Activated T-cell treated with anti-CD3 and anti-CD28 coated beads, Interleukin-2, amount 50 U/mL, for 72 hours (primary cell): Measurements from ENCODE around the gene ANTKMT. TPM values are rescaled to one million over a fixed set of nuclear protein-coding genes. Genes with fewer than 3 reads are reported as not detected.
A peak's percentile ranks its signal among the peaks of the same experiment; 100 is the strongest.

ENCODE experiments used
- ATAC-seq, 2 donors: fragments of 150-1000 bp; cut with Tn5 transposase; replicated peaks in 1 of 2; 2 replicates each; pipeline ENCODE4 v1.10.0; 2021; ENCODE audit warnings: moderate library complexity in 2 of 2, mild to moderate bottlenecking in 1 of 2
- DNase-seq, 2 donors: peaks; one replicate each; pipeline ENCODE4 v3.0.0; 2021 to 2022; ENCODE audit warnings: mixed read lengths in 1 of 2
- H3K27ac Mint-ChIP-seq: one replicate; pipeline ENCODE4 v1.8.0; 2022; ENCODE audit warnings: mild to moderate bottlenecking, moderate library complexity, mixed read lengths
- H3K27me3 Mint-ChIP-seq: one replicate; pipeline ENCODE4 v1.8.0; 2022; ENCODE audit warnings: low read depth, mixed read lengths
- H3K36me3 Mint-ChIP-seq, 2 donors: one replicate each; pipeline ENCODE4 v1.8.0; 2022; ENCODE audit warnings: mixed read lengths in 2 of 2, mild to moderate bottlenecking in 1 of 2; ENCODE audit not compliant: insufficient read depth in 2 of 2
- H3K4me1 Mint-ChIP-seq: one replicate; pipeline ENCODE4 v1.8.0; 2022; ENCODE audit warnings: low read depth, mixed read lengths
- H3K4me3 Mint-ChIP-seq, 2 donors: one replicate each; pipeline ENCODE4 v1.8.0; 2022; ENCODE audit warnings: mild to moderate bottlenecking in 2 of 2, mixed read lengths in 2 of 2, moderate library complexity in 2 of 2
- H3K9me3 Mint-ChIP-seq, 2 donors: one replicate each; pipeline ENCODE4 v1.8.0; 2022; ENCODE audit warnings: mixed read lengths in 2 of 2
- total RNA-seq, 2 donors: library from RNA; stranded (reverse); gene quantifications; one replicate each; pipeline ENCODE4 v1.2.3, GENCODE V29; 2022

Gene ANTKMT
- total RNA-seq, 2 donors from 2014 or later: 36.4 to 36.9 TPM

DNA sequence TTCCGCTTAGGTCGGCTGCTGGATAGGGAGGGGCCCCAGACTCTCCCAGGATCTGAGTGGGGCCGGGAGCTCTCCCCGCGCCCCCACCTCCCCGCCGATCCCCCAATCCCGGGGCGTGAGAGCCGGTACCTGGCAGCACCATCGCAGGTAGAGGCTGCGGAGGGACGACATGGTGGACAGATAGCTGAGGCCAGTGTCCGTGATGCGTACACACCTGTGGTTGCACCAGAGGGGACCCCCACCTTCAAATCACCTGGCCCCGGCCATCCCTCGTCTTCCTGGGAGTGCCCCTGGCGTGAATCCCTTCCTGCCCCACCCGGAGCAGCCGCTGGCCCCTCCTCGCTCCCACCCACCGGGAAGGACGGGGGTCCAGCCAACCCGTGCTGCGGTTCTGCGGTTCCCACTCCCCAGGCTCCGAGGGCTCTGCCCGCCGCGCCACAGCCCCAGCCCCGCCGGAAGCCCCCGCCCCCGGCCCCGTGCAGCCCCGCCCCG lies 26.0 kb upstream of the ANTKMT start:
- peak overlapping the region; percentile 78 to 88 for H3K4me3 Mint-ChIP-seq
- H3K27ac Mint-ChIP-seq: no peak overlapping the region
- peak in 1 of 2 donors; percentile 2 for ATAC-seq
- H3K27me3 Mint-ChIP-seq: no peaks in the 10 kb centered on the region
- H3K9me3 Mint-ChIP-seq: no peaks in the 10 kb centered on the region
- peaks cover 1% of the 10 kb centered on the region in 2 donors for H3K36me3 Mint-ChIP-seq
- no peak for DNase-seq
- peaks cover 6% of the 10 kb centered on the region for H3K4me1 Mint-ChIP-seq

DNA sequence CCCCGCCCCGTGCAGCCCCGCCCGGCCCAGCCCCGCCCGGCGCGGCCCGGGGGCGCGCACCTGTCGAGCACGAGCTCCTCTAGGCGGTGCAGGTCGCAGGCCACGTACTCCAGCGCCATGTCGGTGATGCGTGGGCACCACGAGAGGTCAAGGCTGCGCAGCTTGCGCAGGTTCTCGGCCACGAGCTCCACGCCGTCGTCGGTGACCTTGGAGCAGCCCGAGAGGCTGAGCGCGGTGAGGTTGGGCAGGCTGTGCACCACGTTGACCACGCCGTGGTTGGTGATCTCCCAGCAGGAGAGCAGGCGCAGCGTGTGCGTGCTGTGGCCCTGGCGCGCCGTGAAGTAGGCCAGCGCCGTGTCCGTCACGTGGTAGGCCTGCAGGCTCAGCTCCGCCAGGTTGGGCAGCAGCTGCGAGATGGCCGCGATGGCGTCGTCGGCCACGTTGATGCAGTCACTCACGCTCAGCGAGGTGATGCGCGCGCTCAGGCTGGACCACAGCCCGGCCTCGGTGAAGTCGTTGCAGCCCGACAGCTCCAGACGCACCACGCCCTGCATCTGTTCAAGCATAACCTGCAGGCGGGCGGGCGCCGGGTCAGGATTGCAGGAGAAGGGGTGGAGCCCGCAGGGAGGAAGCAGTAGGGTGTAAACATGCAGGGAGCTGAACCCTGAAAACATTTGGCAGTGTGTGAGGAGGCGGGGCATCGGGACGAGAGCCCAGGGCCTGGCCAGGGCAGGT lies 25.4 kb upstream of the ANTKMT start:
- peak; percentile 86 to 88 for ATAC-seq

DNA sequence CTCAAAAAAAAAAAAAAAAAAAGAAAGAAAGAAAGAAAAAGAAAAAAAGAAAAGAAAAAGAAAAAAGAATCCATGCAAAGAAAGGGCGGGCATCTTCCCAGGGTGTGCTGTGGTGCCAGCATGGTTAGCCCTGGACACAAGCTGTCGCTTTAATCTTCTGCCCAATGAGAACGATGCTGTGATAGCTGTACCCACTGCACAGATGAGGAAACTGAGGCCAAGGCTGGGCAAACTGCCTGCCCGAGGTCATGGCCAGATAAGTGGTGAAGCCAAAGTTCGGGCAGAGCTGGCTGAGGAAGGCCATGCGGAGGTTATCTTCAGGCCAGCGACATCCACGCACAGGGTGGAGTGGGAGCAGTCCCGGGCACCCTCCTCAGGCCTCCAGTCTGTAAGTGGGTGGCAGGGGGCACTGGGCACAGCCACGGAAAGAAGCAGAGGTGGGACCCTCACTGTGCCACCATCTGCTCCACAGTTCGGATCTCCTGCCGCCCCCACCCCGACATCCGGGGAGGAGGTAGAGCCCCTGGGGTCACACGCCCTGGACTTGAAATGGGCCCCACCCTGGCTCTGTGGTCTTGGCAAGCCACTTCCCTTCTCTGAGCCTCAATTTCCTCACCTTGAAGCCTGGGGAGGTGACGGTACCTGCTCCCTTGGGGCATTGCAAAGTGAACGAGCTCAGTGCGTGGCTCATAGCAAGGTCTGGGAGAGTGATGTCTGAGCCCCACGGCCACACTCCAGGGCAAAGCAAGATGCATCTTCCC lies 21.9 kb upstream of the ANTKMT start:
- DNase-seq: no peak

More for the DNA sequence above, 25.4 kb upstream of the ANTKMT start:
- no peak overlapping the region for H3K27ac Mint-ChIP-seq
- H3K36me3 Mint-ChIP-seq: no peaks in the 10 kb centered on the region
- DNase-seq: peak; percentile 80 to 82
- no peaks in the 10 kb centered on the region for H3K9me3 Mint-ChIP-seq
- H3K27me3 Mint-ChIP-seq: no peaks in the 10 kb centered on the region
- H3K4me3 Mint-ChIP-seq: peak overlapping the region; percentile 88 to 90
- peaks cover 6% of the 10 kb centered on the region for H3K4me1 Mint-ChIP-seq

DNA sequence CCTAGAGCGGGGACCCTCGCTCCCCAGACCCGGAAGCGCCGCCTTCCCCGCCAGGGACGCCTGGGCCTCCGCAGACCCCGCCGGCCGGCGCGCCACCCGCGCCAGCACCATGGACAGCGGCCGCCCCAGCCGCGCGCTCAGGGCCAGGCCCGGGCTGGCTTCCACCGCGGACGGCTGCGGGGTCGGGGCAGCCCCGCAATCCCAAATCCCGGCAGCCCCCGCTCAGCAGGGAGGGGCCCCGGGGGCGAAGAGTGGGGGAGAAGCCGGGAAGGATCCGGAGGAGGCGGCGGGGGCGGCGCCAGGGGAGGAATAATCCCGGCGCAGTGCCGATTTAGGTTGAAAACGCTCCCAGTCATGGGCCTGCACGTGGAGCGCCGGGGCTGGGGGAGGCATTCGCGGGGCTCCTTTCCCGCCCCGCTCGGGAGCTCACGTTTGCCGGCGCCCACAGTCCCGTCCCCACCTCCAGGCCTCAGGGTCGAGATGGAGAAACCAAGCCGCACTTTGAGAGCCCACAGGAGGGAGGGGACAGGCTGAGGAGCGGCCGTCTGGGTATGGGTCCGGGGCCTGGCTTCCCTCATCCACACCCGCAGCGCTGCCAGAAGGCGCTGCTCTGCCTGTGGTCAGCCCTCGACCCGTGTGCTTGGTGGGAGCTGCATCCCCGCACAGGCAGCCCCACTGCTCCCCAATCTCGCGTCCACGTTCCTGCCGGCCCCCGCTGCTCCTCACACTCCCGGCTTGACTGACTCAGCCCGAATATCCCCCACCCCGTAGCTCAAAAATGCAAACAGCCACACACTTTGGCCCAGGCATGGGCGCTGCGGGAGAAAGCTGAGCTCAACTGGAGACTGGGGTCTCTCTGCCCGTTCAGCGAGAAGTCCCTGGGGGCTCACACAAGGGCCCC lies 20.0 kb upstream of the ANTKMT start:
- Mint-ChIP-seq H3K27ac (no peak overlapping the region), H3K4me3 (no peak overlapping the region), H3K27me3 (peaks cover 28% of the 10 kb centered on the region), H3K9me3 (no peaks in the 10 kb centered on the region), H3K36me3 (no peaks in the 10 kb centered on the region), H3K4me1 (no peaks in the 10 kb centered on the region)
- DNase-seq: peak; percentile 54 to 63
- ATAC-seq: peak; percentile 51 to 64

More for the DNA sequence above, 21.9 kb upstream of the ANTKMT start:
- Mint-ChIP-seq H3K27ac (no peak overlapping the region), H3K9me3 (no peaks in the 10 kb centered on the region), H3K36me3 (no peaks in the 10 kb centered on the region), H3K4me3 (no peak overlapping the region), H3K4me1 (peaks cover 6% of the 10 kb centered on the region), H3K27me3 (peaks cover 23% of the 10 kb centered on the region)
- no peak for ATAC-seq

DNA sequence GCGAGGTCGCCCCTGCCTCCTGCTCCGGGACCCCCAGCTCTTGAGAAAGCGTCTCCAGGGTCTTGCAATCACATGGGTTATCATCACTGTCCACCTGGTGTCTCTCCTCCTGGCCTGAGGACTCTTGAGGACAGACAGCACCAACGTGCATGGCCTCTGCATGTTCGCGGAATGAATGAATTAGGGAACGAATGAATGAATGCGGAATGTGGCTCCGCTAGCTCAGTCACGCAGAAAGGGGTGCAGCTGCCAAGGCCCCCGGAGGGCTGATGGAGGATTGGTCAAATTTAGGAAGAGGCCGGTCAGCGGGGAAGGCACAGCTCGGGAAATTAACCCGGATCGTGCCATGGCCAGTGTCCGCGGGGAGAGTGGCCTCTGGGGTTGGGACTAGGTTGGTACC lies 18.6 kb upstream of the ANTKMT start:
- Mint-ChIP-seq H3K4me3 (no peak overlapping the region), H3K27ac (no peak overlapping the region), H3K36me3 (no peaks in the 10 kb centered on the region), H3K9me3 (no peaks in the 10 kb centered on the region), H3K4me1 (no peaks in the 10 kb centered on the region), H3K27me3 (peaks cover 40% of the 10 kb centered on the region)
- no peak for ATAC-seq
- no peak for DNase-seq

DNA sequence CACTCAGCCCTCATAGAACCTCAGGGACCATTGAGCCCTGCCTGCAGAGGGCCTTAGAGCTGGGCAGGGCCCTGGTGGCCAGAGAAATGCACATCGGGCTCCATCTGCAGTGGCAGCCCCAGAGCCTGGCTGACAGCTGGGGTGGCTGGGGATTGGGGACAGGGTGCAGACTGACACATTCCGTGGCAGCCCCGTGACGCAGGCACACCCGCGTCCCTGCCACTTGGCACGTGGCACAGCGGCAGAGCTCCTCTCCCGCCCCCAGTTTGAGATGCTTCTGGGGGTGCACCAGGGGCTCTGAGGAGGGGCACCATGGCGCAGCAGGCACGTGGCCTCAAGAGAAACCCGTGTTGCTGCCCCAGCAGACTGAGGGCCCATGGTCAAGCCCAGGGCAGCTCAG lies 17.5 kb upstream of the ANTKMT start:
- ATAC-seq (no peak), DNase-seq (no peak)
- Mint-ChIP-seq H3K4me1 (no peaks in the 10 kb centered on the region), H3K4me3 (no peak overlapping the region), H3K36me3 (no peaks in the 10 kb centered on the region), H3K9me3 (no peaks in the 10 kb centered on the region), H3K27ac (no peak overlapping the region), H3K27me3 (peaks cover 51% of the 10 kb centered on the region)

DNA sequence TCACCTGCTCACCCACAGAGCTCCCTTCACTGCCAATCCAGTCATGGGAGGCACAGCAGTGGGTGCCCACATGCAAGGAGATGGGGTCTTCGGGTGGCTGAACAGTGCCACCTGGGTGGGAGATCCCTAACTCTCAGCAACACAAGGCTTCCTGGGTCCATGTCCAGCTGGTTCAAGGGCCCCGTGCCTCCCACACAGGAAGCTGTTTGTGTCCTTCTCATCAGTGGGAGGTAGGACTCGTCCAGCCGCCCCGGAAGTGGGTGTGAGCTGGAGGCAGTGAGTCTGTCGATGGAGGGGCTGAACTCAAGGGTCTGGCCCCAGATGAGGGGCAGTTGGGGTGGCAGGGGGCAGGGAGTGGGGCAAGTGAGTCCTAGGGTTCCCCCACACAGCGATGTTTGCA lies 16.9 kb upstream of the ANTKMT start:
- ATAC-seq (no peak), DNase-seq (no peak)
- H3K36me3 Mint-ChIP-seq: no peaks in the 10 kb centered on the region
- H3K9me3 Mint-ChIP-seq: no peaks in the 10 kb centered on the region
- H3K27ac Mint-ChIP-seq: no peak overlapping the region
- H3K4me1 Mint-ChIP-seq: no peaks in the 10 kb centered on the region
- H3K27me3 Mint-ChIP-seq: peaks cover 53% of the 10 kb centered on the region
- no peak overlapping the region for H3K4me3 Mint-ChIP-seq

DNA sequence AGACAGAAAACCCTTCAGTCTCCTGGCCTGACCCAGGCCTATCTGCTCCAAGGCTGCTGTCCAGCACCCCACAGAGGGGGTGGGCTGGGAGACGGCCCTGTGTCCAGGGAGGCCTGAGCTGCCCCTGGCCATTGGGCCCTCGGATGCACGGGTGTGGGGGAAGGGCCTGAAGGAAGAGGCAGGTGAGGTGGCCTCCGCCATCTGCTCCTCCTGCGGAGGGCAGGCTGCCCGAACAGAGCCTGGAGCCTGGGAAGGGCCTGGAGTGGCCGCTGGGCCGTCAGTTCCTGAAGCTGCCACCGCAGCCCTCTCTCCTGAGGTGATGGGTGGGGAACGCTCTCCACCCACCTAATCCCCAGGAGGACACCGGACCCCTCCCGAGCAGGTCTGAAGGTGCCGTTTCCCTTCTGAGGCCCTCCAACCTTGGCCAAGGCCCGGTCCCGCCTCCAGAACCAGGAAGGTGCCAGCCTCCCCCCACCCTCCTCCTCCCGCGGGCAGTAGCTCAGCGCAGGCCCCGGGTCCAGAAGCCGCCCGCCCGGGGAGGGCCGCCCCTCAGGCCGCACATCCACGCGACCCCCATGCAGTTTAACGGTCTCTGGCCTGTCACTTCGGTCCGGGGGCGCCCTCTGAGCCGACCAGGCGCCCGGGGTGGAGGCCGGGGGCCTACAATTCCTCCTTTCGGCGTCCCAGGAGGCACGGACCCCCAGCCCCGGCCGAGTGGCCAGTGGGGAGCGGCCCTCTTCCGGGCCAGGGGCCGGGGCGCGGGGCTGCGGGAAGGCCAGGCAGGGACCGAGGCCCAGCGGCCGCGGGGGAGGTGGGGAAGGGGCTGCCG lies 16.2 kb upstream of the ANTKMT start:
- Mint-ChIP-seq H3K9me3 (no peaks in the 10 kb centered on the region), H3K27ac (no peak overlapping the region), H3K4me3 (peak overlapping the region in 1 of 2 donors; percentile 27), H3K4me1 (no peaks in the 10 kb centered on the region), H3K27me3 (peaks cover 53% of the 10 kb centered on the region), H3K36me3 (no peaks in the 10 kb centered on the region)
- ATAC-seq (no peak), DNase-seq (no peak)

DNA sequence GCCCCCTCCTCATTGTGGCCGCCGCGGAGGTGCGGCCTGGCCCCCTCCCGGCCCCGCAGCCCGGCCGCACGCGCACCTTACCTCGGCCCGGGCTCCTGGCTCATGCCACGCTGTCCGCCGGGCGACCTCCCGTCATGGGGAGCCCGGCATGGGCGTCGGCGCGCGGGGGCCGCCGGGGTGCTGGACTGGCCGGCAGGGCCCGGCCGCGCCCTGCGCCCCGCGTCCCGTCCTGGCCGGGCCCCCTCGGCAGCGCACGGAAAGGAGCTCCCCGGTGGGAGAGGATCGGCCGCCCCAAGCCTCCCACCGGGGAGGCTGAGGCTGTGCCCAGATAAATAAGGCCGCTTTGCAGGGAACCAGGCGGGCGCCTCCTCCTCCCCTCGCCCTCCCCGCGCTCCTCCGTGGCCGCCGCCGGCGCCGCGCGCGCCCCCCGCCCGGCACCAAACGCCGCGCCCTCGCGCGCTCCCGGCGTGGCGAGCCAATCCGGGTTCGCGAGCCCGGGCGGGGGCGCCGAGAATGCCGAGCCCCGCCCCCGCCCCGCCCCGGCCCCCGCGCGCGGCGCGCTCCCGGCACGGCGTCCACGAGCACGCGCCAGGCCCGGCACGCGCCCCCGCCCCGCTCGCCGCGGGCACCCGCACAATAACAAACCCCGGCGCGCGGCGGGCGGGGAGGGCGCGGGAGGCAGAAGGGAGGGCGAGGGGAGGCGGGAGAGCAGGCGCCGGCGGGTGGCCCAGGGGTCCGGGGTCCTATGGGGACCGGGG lies 15.3 kb upstream of the ANTKMT start, which contains the start of gene FBXL16:
Gene FBXL16 (minus strand): TSS at position 371 of the 758 bp plus-strand sequence. CDS start 8,396 bp downstream, outside the sequence.
- Mint-ChIP-seq H3K9me3 (no peaks in the 10 kb centered on the region), H3K27ac (no peak within 1 kb of the TSS), H3K4me3 (no peak within 1 kb of the TSS), H3K4me1 (no peaks in the 10 kb centered on the region), H3K27me3 (peaks cover 53% of the 10 kb centered on the region), H3K36me3 (no peaks in the 10 kb centered on the region)
- ATAC-seq: no peak
- DNase-seq: no peak

DNA sequence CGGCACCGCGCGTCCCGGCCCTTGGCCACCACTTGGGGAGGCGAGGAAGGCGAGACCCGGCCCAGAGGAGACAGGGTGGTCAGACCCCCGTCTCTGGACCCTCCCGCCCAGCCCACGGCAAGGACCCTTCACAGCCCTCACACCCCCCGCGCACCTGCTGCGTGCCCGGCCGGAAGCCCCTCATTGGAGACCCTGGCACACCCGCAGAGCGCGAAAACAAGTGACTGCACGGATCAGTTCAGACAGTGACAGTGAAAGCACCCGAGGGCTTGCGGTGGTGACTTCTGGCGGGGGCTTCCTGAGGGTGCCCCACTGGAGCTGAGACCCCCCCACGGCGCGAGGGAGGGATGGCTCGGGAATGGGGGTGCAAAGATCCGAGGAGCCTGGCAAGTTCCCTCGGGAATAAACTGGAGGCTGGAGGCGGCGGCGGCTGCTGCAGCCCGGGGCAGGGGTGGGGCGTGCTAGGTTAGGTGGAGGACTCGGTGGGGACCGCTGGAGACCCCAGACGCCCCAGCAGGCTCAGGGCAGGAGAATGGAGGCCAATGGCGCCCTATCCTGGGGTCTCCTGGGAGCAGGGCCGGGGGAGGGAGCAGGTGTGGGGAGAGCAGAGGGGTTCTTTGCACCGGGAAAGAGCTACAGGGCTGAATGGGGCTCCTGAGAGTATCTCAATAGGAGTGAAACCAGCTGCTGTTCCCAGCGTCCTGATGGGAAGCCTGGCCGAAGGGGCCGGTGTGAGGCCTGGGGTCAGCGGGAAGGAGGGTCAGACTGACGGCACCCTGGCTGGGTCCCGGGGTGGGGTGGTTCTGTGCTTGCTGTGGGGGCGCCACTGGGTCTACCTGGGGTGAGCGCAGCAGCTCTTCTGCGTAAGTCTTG lies 14.5 kb upstream of the ANTKMT start:
- no peak overlapping the region for H3K4me3 Mint-ChIP-seq
- ATAC-seq: no peak
- peaks cover 49% of the 10 kb centered on the region for H3K27me3 Mint-ChIP-seq

DNA sequence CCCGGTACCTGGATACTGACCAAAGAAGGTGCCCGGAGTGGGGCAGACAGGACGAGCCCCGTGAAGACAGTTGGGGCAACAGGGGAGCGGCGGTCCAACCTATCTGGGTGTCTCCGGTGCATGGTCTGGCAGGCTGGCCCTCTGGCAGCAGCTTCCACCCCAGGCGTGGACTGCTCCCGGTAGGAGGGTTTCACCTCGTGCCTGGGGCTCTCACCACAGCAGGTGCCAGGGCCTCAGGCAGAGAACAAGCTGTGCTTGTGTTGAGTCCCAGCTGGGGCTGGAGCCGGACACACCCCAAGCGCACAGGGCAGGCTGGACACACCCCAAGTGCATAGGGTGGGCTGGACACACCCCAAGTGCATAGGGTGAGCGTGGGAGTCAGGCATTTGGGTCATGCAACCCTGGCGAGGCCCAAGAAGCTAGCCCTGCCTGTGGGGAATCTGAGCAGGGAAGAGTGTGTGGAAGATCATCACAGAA lies 13.8 kb upstream of the ANTKMT start:
- no peaks in the 10 kb centered on the region for H3K9me3 Mint-ChIP-seq
- no peak overlapping the region for H3K4me3 Mint-ChIP-seq
- ATAC-seq: no peak
- DNase-seq: no peak
- no peak overlapping the region for H3K27ac Mint-ChIP-seq
- H3K36me3 Mint-ChIP-seq: no peaks in the 10 kb centered on the region
- H3K4me1 Mint-ChIP-seq: no peaks in the 10 kb centered on the region
- H3K27me3 Mint-ChIP-seq: peaks cover 42% of the 10 kb centered on the region

More for the DNA sequence above, 14.5 kb upstream of the ANTKMT start:
- Mint-ChIP-seq H3K4me1 (no peaks in the 10 kb centered on the region), H3K9me3 (no peaks in the 10 kb centered on the region), H3K36me3 (no peaks in the 10 kb centered on the region), H3K27ac (no peak overlapping the region)
- DNase-seq: no peak
